Skeletal muscle tissue (tissue), 4 donors: ENCODE measurements around the gene OLAH. TPM values are rescaled to one million over a fixed set of nuclear protein-coding genes. Genes with fewer than 3 reads are reported as not detected.

Experiments
- H3K27ac ChIP-seq: one replicate; pipeline ENCODE4 v1.7.0; 2013; ENCODE audit warnings: mild to moderate bottlenecking, low read depth, low read length, inconsistent platforms
- H3K27me3 ChIP-seq, 3 donors: one replicate each; pipeline ENCODE4 v1.7.0; 2013; ENCODE audit warnings: low read length in 3 of 3; ENCODE audit not compliant: control insufficient read depth in 3 of 3, insufficient read depth in 3 of 3
- H3K36me3 ChIP-seq, 3 donors: one replicate each; pipeline ENCODE4 v1.7.0; 2013; ENCODE audit warnings: low read length in 3 of 3; ENCODE audit not compliant: control insufficient read depth in 3 of 3, insufficient read depth in 3 of 3
- H3K4me1 ChIP-seq, 3 donors: one replicate each; pipeline ENCODE4 v1.7.0; 2013; ENCODE audit warnings: low read length in 3 of 3, mild to moderate bottlenecking in 3 of 3; ENCODE audit not compliant: control insufficient read depth in 3 of 3, insufficient read depth in 3 of 3
- H3K4me3 ChIP-seq, 3 donors: one replicate each; pipeline ENCODE4 v1.7.0; 2013; ENCODE audit warnings: low read length in 3 of 3
- H3K9ac ChIP-seq, 3 donors: one replicate each; pipeline ENCODE4 v1.7.0; 2013; ENCODE audit warnings: low read length in 3 of 3, mild to moderate bottlenecking in 3 of 3, moderate library complexity in 2 of 3, low read depth in 1 of 3
- H3K9me3 ChIP-seq, 3 donors: one replicate each; pipeline ENCODE4 v1.7.0; 2013; ENCODE audit warnings: low read length in 3 of 3; ENCODE audit not compliant: control insufficient read depth in 3 of 3
- total RNA-seq: library from RNA; depleted of rRNA; stranded (reverse); fragments of >200 nt; gene quantifications from one replicate; pipeline ENCODE4 v1.2.3, GENCODE V29; 2014
- donor health status: Osteomylitis.

OLAH gene
- total RNA-seq, 1 donor from 2014 or later, result 1.0 TPM

- Histone ChIP-seq H3K27me3 (no peaks in the 10 kb centered on the region), H3K36me3 (no peaks in the 10 kb centered on the region), H3K4me1 (no peaks in the 10 kb centered on the region), H3K9ac (no peak overlapping the region), H3K27ac (no peak overlapping the region), H3K4me3 (no peak overlapping the region), H3K9me3 (peaks cover 0 to 5% (median 2%) of the 10 kb centered on the region in 3 donors)
These were observed 16.9 kb downstream of the OLAH start for GRCh38 chr10:15060638-15061037.

GRCh38 chr10:15067154-15067553, 23.4 kb downstream of the OLAH start:
- Histone ChIP-seq H3K36me3 (no peaks in the 10 kb centered on the region), H3K27ac (no peak overlapping the region), H3K27me3 (peaks cover 0 to 2% (median 0%) of the 10 kb centered on the region in 3 donors), H3K4me1 (no peaks in the 10 kb centered on the region), H3K4me3 (no peak overlapping the region), H3K9ac (no peak overlapping the region), H3K9me3 (peaks cover 0 to 2% (median 2%) of the 10 kb centered on the region in 3 donors)

GRCh38 chr10:15068802-15069201, 25.1 kb downstream of the OLAH start:
- H3K27ac ChIP-seq, result no peak overlapping the region
- no peak overlapping the region for H3K4me3 ChIP-seq
- H3K27me3 ChIP-seq, result peaks cover 0 to 2% (median 0%) of the 10 kb centered on the region in 3 donors
- H3K36me3 ChIP-seq, result no peaks in the 10 kb centered on the region
- H3K9me3 ChIP-seq, result peaks cover 0 to 2% (median 2%) of the 10 kb centered on the region in 3 donors
- no peak overlapping the region for H3K9ac ChIP-seq
- H3K4me1 ChIP-seq, result no peaks in the 10 kb centered on the region

- Histone ChIP-seq H3K4me1 (no peaks in the 10 kb centered on the region), H3K4me3 (no peak overlapping the region), H3K9me3 (peaks cover 0 to 2% (median 2%) of the 10 kb centered on the region in 3 donors), H3K36me3 (no peaks in the 10 kb centered on the region), H3K27ac (no peak overlapping the region), H3K9ac (no peak overlapping the region), H3K27me3 (peaks cover 0 to 2% (median 0%) of the 10 kb centered on the region in 3 donors)
These were observed 25.5 kb downstream of the OLAH start for GRCh38 chr10:15069230-15069629.

- Histone ChIP-seq H3K4me1 (no peaks in the 10 kb centered on the region), H3K27ac (no peak overlapping the region), H3K4me3 (no peak overlapping the region), H3K9ac (no peak overlapping the region), H3K36me3 (no peaks in the 10 kb centered on the region), H3K9me3 (no peaks in the 10 kb centered on the region), H3K27me3 (peaks cover 0 to 2% (median 0%) of the 10 kb centered on the region in 3 donors)
These were observed 28.6 kb downstream of the OLAH start for GRCh38 chr10:15072358-15072757.

- Histone ChIP-seq H3K9me3 (no peaks in the 10 kb centered on the region), H3K4me3 (no peak overlapping the region), H3K4me1 (no peaks in the 10 kb centered on the region), H3K36me3 (no peaks in the 10 kb centered on the region), H3K9ac (no peak overlapping the region), H3K27ac (no peak overlapping the region), H3K27me3 (peaks cover 0 to 2% (median 0%) of the 10 kb centered on the region in 3 donors)
These were observed 31.7 kb downstream of the OLAH start for GRCh38 chr10:15075421-15075820.

GRCh38 chr10:15083674-15084501, 40.1 kb downstream of the OLAH start:
- Histone ChIP-seq H3K36me3 (no peaks in the 10 kb centered on the region), H3K9ac (peak overlapping the region; percentile 1 to 66 (median 46)), H3K27me3 (no peaks in the 10 kb centered on the region), H3K27ac (no peak overlapping the region), H3K9me3 (no peaks in the 10 kb centered on the region), H3K4me3 (peak overlapping the region; percentile 52 to 82 (median 61)), H3K4me1 (peaks cover 9 to 21% (median 14%) of the 10 kb centered on the region in 3 donors)

GRCh38 chr10:15084502-15084922, 40.8 kb downstream of the OLAH start:
- Histone ChIP-seq H3K4me1 (peaks cover 9 to 21% (median 14%) of the 10 kb centered on the region in 3 donors), H3K9me3 (no peaks in the 10 kb centered on the region), H3K27ac (no peak overlapping the region), H3K4me3 (peak overlapping the region; percentile 52 to 82 (median 61)), H3K36me3 (no peaks in the 10 kb centered on the region), H3K27me3 (no peaks in the 10 kb centered on the region), H3K9ac (peak overlapping the region; percentile 1 to 66 (median 46))

- Histone ChIP-seq H3K4me1 (peaks cover 8 to 20% (median 13%) of the 10 kb centered on the region in 3 donors), H3K9ac (peak within 1 kb of the TSS in 2 of 3 donors; percentile 56 to 68), H3K4me3 (peak within 1 kb of the TSS; percentile 54 to 75 (median 75)), H3K9me3 (no peaks in the 10 kb centered on the region), H3K36me3 (no peaks in the 10 kb centered on the region), H3K27ac (no peak within 1 kb of the TSS), H3K27me3 (peaks cover 0 to 5% (median 0%) of the 10 kb centered on the region in 3 donors)
These were observed 44.9 kb downstream of the OLAH start, which contains the start of gene ACBD7 for GRCh38 chr10:15088428-15089261. Gene ACBD7 (minus strand): TSS chr10:15088776. CDS start chr10:15088728, 48 bp downstream.
